ENCODE results near the gene CA10. TPM values are rescaled to one million over a fixed set of nuclear protein-coding genes. Genes with fewer than 3 reads are reported as not detected.

CA10 gene
- polyA plus RNA-seq, 1 donor (not counting 4 experiments of a cell fraction or from before 2014, with no cell fraction given), result 2.9 TPM

DNA sequence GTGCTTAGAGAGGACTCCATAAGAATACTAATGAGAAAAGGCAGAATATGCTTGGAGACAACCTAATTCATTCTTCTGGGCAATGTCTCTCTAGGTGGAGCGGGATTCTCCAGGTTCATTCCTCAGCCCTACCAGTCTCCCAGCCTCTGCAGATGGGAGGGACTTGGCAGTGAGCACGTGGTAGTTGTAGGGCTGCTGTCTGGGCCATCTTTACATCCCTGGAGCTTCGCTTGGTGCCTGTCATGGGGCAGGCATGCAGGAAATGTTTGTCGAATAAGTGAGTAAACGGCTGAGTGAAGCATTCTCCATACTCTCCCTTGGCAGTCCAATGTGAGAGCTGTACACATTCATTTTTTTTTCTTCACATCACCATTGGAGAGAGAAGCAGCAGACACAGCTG lies 510.7 kb downstream of the CA10 start:
- no peaks in the 10 kb centered on the region for H3K4me1 ChIP-seq (ENCODE audit: control insufficient read depth, extremely low read depth, insufficient read depth, low read length)
- peak; percentile 9 for DNase-seq (ENCODE audit: low read depth, low spot score)
- no peak overlapping the region for H3K4me3 ChIP-seq (ENCODE audit: control insufficient read depth in 2 of 3, extremely low read depth in 1 of 3, insufficient read depth in 2 of 3, low read depth in 1 of 3, low read length in 3 of 3)
- H3K79me2 ChIP-seq (ENCODE audit: control insufficient read depth, insufficient read depth, low read length), result no peaks in the 10 kb centered on the region
- no peaks in the 10 kb centered on the region for H3K27me3 ChIP-seq (ENCODE audit: control insufficient read depth, extremely low read depth, insufficient read depth, low read length)
- H3K27ac ChIP-seq (ENCODE audit: control insufficient read depth, insufficient read depth, low read length), result no peak overlapping the region
- dilution Hi-C loops (cut with MboI; ENCODE audit: extremely low pct_ligation_motif_present, low sequenced_read_pairs), result no loop called here
- H3K9ac ChIP-seq (ENCODE audit: control insufficient read depth, extremely low read depth, insufficient read depth, low read length), result no peak overlapping the region
- TF ChIP-seq EZH2 (IDR thresholded peaks at IDR 0.05; ENCODE audit: low read length), result no peak
- TF ChIP-seq, protein P1, sequence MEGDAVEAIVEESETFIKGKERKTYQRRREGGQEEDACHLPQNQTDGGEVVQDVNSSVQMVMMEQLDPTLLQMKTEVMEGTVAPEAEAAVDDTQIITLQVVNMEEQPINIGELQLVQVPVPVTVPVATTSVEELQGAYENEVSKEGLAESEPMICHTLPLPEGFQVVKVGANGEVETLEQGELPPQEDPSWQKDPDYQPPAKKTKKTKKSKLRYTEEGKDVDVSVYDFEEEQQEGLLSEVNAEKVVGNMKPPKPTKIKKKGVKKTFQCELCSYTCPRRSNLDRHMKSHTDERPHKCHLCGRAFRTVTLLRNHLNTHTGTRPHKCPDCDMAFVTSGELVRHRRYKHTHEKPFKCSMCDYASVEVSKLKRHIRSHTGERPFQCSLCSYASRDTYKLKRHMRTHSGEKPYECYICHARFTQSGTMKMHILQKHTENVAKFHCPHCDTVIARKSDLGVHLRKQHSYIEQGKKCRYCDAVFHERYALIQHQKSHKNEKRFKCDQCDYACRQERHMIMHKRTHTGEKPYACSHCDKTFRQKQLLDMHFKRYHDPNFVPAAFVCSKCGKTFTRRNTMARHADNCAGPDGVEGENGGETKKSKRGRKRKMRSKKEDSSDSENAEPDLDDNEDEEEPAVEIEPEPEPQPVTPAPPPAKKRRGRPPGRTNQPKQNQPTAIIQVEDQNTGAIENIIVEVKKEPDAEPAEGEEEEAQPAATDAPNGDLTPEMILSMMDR (optimal IDR thresholded peaks at IDR 0.05 in 1 of 3, IDR thresholded peaks at IDR 0.05 in 1 of 3, conservative IDR thresholded peaks at IDR 0.05 in 1 of 3; ENCODE audit: extremely low read depth in 1 of 3, insufficient read depth in 2 of 3, low read length in 3 of 3), result no peak
- H4K20me1 ChIP-seq (ENCODE audit: control insufficient read depth, extremely low read depth, insufficient read depth, low read length), result no peaks in the 10 kb centered on the region
- no peaks in the 10 kb centered on the region for H3K9me3 ChIP-seq (ENCODE audit: control insufficient read depth, low read depth, low read length)
- H3K36me3 ChIP-seq (ENCODE audit: control insufficient read depth in 2 of 2, extremely low read depth in 1 of 2, insufficient read depth in 2 of 2, low read length in 2 of 2), result no peaks in the 10 kb centered on the region
- H2AFZ ChIP-seq (ENCODE audit: control insufficient read depth, low read length), result no peak overlapping the region
- H3K4me2 ChIP-seq (ENCODE audit: control insufficient read depth, extremely low read depth, insufficient read depth, low read depth, low read length), result no peak overlapping the region
- H3K9me1 ChIP-seq (ENCODE audit: control insufficient read depth, extremely low read depth, insufficient read depth, low read length), result no peaks in the 10 kb centered on the region
- FAIRE-seq, result peak; percentile 87

DNA sequence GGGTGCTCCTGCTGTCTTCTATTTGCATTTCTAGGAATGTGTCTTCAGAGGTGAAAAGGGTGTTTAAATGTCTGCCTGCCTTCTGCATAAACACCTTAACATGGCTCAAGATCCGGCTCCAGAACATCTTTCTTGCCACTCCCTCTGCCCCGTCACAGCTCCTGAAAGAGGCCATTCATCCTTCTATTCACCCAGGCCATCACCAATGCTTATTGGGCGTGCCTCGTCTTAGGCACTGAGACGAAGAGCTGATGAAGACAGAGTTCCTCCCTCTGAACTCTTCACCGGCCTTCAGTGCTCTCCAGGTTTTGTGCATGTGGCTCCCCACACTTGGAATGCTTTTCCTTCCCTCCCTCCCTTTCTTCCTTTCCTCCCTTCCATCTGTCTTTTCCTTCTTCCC lies 511.4 kb downstream of the CA10 start:
- no peak overlapping the region for H3K4me2 ChIP-seq (ENCODE audit: control insufficient read depth, extremely low read depth, insufficient read depth, low read depth, low read length)
- DNase-seq (ENCODE audit: low read depth, low spot score), result no peak
- no peaks in the 10 kb centered on the region for H4K20me1 ChIP-seq (ENCODE audit: control insufficient read depth, extremely low read depth, insufficient read depth, low read length)
- no peaks in the 10 kb centered on the region for H3K36me3 ChIP-seq (ENCODE audit: control insufficient read depth in 2 of 2, extremely low read depth in 1 of 2, insufficient read depth in 2 of 2, low read length in 2 of 2)
- no peak for FAIRE-seq
- no peaks in the 10 kb centered on the region for H3K4me1 ChIP-seq (ENCODE audit: control insufficient read depth, extremely low read depth, insufficient read depth, low read length)
- dilution Hi-C loops (cut with MboI; ENCODE audit: extremely low pct_ligation_motif_present, low sequenced_read_pairs), result no loop called here
- H3K4me3 ChIP-seq (ENCODE audit: control insufficient read depth in 2 of 3, extremely low read depth in 1 of 3, insufficient read depth in 2 of 3, low read depth in 1 of 3, low read length in 3 of 3), result no peak overlapping the region
- no peaks in the 10 kb centered on the region for H3K9me1 ChIP-seq (ENCODE audit: control insufficient read depth, extremely low read depth, insufficient read depth, low read length)
- H2AFZ ChIP-seq (ENCODE audit: control insufficient read depth, low read length), result no peak overlapping the region
- no peak for TF ChIP-seq EZH2 (IDR thresholded peaks at IDR 0.05; ENCODE audit: low read length)
- TF ChIP-seq, protein P1 (optimal IDR thresholded peaks at IDR 0.05 in 1 of 3, IDR thresholded peaks at IDR 0.05 in 1 of 3, conservative IDR thresholded peaks at IDR 0.05 in 1 of 3; ENCODE audit: extremely low read depth in 1 of 3, insufficient read depth in 2 of 3, low read length in 3 of 3), result no peak
- no peaks in the 10 kb centered on the region for H3K27me3 ChIP-seq (ENCODE audit: control insufficient read depth, extremely low read depth, insufficient read depth, low read length)
- no peaks in the 10 kb centered on the region for H3K79me2 ChIP-seq (ENCODE audit: control insufficient read depth, insufficient read depth, low read length)
- no peaks in the 10 kb centered on the region for H3K9me3 ChIP-seq (ENCODE audit: control insufficient read depth, low read depth, low read length)
- H3K27ac ChIP-seq (ENCODE audit: control insufficient read depth, insufficient read depth, low read length), result no peak overlapping the region
- no peak overlapping the region for H3K9ac ChIP-seq (ENCODE audit: control insufficient read depth, extremely low read depth, insufficient read depth, low read length)

All from keratinocyte (primary cell).